Fibroblast of lung (primary cell): ENCODE measurements around the gene PRRC1.

Source experiments
- CTCF ChIP-seq, 2 donors: IDR thresholded peaks in 1 of 2; conservative IDR thresholded peaks in 1 of 2; 1 replicate in 1 of 2; 2 replicates in 1 of 2; pipeline ENCODE4 v1.5.1; 2011 to 2012; ENCODE audit warnings: low read length in 2 of 2, control low read depth in 1 of 2, inconsistent platforms in 1 of 2, low read depth in 1 of 2, mild to moderate bottlenecking in 1 of 2
- EZH2 ChIP-seq: IDR thresholded peaks from 2 replicates; pipeline ENCODE4 v1.5.1; 2012; ENCODE audit warnings: low read length, control low read depth, mild to moderate bottlenecking; ENCODE audit errors: missing control alignments

- TF ChIP-seq CTCF (conservative IDR thresholded peaks at IDR 0.05 in 1 of 2, IDR thresholded peaks at IDR 0.05 in 1 of 2; ENCODE audit: low read depth in 1 of 2, low read length in 2 of 2) (no peak), EZH2 (no peak)
These were observed 69.9 kb downstream of the PRRC1 start for GRCh38 chr5:127587246-127587917.
